ENCODE results near the gene LRRC74B. TPM values are rescaled to one million over a fixed set of nuclear protein-coding genes. Genes with fewer than 3 reads are reported as not detected.

LRRC74B gene
- total RNA-seq, 1 donor from 2014 or later: not detected

DNA sequence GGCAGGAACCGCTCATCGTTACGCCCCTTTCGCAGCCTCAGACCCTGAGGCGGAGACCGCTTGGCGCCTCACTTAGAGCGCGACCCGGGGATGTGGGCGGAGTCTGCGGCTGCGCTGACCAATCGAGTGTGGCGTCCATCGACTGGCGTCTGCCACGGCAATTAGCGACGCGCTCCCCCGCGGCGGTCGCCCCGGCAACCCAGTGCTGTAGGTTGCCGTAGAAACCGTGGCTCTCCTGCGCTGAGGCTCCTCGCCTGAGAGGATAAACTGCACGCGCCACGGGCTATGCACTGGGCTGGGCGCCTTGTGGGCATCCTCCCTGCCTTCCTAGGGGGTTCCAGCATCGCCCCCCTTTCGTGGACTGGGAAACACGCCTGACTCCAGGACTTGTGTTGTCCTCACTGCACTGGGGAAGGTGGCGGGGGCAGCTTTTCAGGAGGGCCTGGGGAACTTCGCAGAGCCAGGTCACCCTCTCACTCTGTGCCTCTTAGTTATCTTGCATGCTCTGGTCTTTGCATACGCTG is 31.5 kb upstream of the LRRC74B start:
- peak; percentile 86 for DNase-seq

DNA sequence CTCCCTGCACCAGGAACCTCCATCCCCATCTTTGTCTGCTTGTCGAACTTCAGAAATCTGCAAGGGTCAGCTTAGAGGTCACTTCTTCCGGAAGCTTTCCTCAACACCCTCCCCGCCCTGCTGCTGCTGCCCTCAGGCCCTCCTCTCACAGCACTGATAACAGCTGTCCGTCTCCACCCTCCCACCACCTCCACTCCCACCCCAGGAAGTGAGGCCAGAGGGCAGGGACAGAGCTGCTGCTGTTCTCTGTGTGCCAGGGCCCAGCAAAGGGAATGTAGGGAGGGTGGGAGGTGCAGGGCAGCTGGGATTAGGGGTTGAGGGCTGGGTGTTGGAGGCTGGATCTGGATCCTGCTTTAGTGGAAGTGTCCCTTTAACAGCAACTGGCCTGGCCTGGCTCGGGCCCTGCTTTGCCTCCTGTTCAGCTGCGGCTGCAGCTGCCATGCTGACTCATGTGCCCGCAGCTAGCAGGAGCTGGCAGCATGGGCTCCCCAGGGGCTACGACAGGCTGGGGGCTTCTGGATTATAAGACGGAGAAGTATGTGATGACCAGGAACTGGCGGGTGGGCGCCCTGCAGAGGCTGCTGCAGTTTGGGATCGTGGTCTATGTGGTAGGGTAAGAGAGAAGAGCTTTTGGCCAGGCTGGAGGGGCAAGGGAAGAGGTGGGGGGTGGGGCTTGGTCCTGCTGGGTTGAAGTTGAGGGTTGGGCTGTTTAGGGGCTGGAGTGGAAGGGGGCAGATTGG is 30.9 kb upstream of the LRRC74B start, which contains the start of gene P2RX6:
Gene P2RX6, plus strand, starts transcription at position 440 of the 740 bp plus-strand sequence. Its CDS starts 10 bp downstream, at position 450.
- DNase-seq: peak; percentile 48

- no peak for DNase-seq
These were observed 30.2 kb upstream of the LRRC74B start for GRCh38 chr22:21015466-21016006.

DNA sequence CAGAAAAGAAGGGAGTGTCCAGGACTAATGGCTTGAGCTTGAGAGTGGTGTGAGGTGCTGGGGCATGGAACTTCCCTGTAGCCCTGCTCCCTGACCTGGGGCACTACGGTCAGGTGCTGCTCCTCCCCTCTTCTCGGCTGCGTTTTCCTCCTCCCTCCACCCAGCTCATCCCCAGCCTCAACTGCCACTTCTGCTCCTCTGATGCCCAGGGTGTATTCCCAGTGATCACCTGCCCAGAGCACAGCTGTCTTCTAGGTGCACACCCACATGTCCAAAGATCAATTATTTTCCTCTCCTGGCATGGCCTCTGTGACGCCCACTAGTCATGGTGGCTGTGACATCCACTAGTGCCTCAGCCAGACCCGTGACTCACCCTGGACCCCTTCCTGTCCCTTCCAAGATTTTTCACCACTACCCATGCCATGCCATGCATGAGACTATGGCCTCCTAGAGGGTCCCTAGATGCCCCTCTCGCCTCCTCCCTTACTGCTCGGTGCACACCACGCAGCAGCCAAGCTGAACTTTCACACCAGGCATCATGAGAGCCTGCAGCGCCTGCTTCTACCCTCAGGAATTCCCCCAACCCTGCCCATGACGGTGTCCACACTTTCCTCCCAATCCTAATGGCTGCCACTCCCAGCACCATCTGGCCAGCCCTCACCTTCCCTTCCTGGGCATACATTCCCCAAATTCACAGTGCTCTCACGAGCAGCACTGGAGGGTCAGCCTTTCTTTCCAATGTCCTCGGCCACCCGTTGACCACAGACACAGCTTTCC is 28.9 kb upstream of the LRRC74B start:
- no peak for DNase-seq

DNA sequence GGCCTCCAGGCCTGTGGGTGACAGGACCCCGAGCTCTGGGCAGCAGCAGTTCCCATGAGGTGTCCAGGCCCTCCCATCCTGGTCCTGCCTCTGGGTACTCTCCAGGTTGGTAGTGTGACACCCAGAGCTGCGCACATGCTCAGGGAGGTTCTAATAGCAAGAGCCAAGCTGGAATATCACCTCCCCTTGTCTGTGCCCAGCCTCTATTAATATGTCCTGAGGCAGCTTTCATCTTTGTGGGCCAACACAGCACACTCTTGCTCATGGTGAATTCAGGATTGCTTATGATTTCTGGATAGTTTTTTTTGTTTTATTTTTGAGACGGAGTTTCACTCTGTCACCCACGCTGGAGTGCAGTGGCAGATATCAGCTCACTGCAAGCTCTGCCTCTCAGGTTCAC is 27.4 kb upstream of the LRRC74B start:
- DNase-seq: no peak

DNA sequence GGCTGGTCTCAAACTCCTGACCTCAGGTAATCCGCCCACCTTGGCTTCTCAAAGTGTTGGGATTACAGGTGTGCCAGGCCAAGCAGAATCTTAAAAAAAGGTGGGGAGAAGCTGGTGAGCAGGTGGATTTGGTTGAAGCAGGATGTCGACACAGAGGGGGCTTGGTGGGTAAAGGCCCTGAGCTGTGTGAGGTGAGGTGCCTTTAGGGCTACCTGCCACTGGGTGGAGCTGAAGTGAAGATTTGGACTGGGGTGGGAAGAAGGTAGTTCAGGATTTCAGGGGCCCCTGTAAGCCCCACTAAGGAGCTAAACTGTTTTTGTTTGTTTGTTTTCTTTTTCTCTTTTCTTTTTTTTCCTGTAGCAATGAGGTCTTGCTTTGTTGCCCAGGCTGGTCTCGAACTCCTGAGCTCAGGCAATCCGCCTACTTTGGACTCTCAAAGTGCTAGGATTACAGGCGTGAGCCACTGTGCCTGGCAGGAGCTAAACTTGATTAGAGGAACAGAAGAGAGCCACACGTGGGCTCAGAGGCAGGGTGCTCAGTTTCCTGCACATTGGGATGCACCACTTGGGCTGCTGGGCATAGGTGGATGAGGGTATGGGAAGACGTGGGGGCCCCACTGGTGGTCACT is 24.8 kb upstream of the LRRC74B start:
- DNase-seq: no peak

DNA sequence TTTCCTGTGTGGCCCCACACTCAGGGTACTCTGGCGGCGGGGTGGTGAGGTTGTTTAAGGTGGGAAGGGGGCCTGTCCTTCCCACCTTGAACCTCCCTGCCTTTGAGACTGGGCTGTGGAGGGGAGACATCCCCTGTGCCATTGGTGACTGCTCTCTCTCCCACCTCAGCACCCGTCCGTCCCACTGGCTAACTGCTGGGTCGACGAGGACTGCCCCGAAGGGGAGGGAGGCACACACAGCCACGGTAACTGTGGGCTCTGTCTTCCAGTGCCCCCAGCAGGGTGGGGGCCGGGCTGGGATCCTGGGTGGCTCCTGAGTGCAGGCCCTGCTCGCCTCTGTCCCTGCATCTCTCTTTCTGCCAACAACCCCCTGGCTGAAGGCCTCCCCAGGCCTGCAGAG is 23.2 kb upstream of the LRRC74B start:
- no peak for DNase-seq

- DNase-seq: no peak
These were observed 22.7 kb upstream of the LRRC74B start for GRCh38 chr22:21022955-21023614.

- DNase-seq: no peak
These were observed 20.5 kb upstream of the LRRC74B start for GRCh38 chr22:21025266-21025665.

GRCh38 chr22:21025763-21026755 is 19.7 kb upstream of the LRRC74B start:
- no peak for DNase-seq

- DNase-seq: peak; percentile 44
These were observed 18.7 kb upstream of the LRRC74B start for GRCh38 chr22:21026783-21027692.

DNA sequence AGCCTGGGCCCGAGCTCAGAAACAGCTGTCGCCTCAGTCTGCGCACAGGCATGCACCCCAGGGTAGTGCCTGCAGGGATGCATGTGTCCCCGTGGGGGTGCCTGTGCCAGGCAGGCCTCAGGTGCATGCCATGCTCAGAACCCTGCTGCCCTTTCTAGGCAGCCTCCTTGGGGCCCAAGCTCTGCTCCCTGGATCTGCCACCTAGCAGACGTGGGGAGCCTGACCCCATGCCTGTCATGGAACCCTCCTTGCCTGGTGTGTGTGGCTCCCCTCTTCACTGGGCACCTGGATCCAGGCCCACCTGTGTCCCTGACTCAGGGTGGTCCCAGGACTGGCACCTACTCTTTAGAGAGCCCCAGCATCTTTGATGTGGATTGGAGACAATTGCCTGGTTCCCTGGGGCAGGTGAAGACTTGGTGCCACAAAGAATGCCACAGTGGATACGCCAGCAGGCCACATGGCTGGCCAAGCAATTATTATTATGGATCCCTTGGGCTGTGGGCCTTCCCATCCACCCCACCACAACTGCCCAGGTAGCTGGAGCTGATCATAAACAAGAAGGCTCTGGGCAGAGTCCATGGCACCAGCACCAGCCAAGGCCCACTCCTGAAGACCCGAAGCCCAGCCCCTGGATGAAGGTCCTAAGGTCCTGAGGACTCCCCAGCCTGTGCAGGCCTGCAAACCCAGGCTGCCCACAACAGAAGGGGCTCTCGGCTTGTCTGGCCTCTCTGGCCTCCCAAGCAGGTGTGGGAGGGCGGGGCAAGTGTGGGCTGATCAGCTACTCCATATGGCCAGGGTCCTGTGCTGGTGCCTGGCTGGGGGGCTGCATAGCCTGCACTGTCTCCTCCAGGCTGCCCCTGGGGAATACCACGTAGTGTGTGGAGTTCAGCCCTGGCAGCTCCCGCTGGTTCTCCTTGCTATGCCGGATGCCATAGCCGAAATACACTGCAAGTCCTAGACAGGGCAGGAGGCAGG is 17.2 kb upstream of the LRRC74B start:
- DNase-seq: no peak

- DNase-seq: no peak
These were observed 16.2 kb upstream of the LRRC74B start for GRCh38 chr22:21029486-21030025.

DNA sequence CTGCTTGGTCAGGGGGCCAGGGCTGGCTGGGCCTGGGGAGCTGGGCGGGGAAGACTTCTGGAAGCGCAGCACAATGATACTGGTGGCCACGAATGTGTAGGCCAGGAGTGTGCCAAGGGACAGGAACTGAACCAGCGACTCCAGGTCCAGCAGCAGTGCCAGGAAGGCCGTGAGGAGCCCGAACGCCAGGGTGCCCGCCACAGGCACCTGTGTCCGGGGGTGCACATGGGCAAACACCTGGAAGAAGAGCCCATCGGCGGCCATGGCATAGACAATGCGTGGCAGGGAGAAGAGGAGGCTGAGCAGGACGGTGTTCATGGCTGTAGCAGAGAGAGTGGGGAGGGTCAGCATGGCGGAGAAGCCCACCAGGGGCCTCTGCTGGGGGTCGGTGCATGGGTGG is 15.7 kb upstream of the LRRC74B start:
- DNase-seq: no peak

GRCh38 chr22:21030621-21031544 is 14.9 kb upstream of the LRRC74B start:
- DNase-seq: no peak

DNA sequence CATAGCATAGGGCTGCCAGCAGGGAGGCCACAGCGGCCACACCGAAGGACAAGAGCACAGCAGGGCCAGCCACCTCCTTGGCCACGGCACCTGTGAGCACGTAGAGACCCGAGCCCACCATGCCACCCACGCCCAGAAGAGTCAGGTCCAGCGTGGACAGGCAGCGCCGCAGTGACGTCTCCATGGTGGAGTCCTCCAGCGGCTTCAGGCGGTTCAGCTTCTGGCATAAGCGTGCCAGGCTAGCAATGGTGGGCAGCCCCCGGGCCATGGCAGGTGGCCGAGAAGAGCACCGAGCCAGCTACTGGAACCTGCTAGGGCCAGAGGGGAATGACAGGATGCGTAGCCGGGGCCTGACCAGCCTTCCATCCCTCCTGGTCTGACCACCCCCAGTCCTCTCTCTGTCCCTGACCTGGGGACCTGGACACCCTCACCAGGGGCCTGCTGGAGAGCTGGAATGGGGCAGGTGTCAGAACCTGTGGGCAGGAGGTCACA is 14.2 kb upstream of the LRRC74B start:
- DNase-seq: no peak
